GM18517 (cell line): ENCODE results near the gene SCUBE2.

Source experiments
- ATAC-seq: cut with Tn5 transposase; IDR thresholded peaks from one replicate; pipeline ENCODE4 v1.9.1; 2021; ENCODE audit warnings: mild to moderate bottlenecking, moderate library complexity; ENCODE audit not compliant: unreplicated experiment

The SCUBE2 gene

GRCh38 chr11:9047964-9048523 is 43.4 kb downstream of the SCUBE2 start:
- no peak for ATAC-seq

DNA sequence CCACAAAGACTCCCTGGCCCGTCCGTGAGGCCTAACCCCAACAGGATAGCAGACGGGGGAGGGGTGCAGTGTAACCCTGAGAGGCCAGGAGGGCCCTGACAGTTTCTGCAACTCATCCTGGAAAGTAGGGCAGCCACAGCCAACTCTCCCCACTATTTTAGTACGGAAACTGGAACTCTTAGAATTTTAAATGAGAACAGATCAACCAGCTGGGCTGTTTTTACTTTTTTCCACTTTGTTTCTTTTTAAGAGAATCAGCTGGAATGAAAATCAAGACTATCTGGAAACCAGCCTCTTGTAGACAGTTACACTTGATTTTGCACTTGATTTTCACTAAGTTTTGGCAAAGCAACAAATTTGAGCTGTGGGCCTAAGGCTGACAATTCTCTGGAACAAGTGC is 44.9 kb downstream of the SCUBE2 start:
- no peak for ATAC-seq

GRCh38 chr11:9042488-9042887 is 48.9 kb downstream of the SCUBE2 start:
- no peak for ATAC-seq

GRCh38 chr11:9041747-9042146 is 49.7 kb downstream of the SCUBE2 start:
- ATAC-seq, result no peak

DNA sequence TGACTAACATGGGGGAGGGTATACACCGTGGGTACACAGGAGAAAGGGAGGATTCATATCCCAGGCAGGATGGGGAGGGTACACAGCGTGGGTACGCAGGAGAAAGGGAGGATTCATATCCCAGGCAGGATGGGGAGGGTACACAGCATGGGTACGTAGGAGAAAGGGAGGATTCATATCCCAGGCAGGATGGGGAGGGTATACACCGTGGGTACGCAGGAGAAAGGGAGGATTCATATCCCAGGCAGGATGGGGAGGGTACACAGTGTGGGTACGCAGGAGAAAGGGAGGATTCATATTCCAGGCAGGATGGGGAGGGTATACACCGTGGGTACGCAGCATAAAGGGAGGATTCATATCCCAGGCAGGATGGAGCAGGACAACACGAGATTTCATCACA is 51.0 kb downstream of the SCUBE2 start:
- no peak for ATAC-seq

DNA sequence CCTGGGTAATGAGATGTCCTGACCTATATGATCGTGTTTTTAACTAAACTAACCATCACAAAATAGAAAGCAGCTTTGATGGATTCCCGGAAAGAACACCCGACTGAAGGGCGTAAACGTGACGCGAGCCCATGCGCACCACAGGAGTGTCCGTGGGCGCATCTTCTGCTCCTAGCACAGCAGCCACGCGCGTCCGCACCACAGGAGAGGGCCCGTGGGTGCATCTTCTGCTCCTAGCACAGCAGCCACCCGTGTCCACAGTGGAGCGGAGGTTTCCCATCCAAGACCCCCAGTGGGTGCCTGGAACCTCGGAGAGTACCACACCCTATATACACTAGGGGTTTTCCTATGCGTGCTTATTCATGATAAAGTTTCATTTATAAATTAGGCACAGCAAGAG is 51.5 kb downstream of the SCUBE2 start:
- ATAC-seq, result no peak

DNA sequence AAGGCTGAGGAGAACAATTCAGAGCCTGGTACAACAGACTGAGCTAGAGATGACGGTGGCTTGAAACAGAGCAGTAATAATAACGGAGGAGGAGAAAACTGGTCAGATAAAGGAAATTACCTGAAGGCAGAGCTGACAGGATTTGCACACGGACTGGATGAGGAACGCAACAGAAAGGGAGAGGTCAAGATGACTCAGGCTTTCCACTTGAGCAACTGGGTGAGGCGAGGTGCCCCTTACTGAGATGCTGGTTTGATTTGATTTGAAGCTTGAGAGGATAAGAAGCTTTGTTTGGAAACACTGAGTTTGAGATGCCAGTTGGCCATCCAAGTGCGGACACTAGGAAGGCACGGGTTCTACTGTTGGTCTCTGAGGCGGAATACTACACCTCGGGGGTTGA is 52.2 kb downstream of the SCUBE2 start:
- no peak for ATAC-seq

DNA sequence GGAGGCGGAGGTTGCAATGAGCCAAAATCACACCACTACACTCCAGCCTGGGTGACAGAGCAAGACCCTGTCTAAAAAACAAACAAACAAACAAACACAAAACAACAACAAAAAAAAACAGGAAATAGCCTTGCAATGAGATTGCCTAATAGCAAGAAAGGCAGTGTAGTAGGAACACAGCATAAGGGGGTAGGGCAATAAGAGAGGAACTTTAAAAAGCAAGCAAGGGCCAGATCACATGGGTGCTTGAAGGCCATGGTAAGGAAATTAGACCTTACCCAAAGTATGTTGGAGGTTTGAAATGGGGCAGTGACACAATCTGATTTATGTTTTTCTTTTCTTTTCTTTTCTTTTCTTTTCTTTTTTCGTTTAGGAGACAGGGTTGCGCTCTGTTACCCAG is 52.9 kb downstream of the SCUBE2 start:
- no peak for ATAC-seq

GRCh38 chr11:9037963-9038362 is 53.4 kb downstream of the SCUBE2 start:
- ATAC-seq, result no peak

DNA sequence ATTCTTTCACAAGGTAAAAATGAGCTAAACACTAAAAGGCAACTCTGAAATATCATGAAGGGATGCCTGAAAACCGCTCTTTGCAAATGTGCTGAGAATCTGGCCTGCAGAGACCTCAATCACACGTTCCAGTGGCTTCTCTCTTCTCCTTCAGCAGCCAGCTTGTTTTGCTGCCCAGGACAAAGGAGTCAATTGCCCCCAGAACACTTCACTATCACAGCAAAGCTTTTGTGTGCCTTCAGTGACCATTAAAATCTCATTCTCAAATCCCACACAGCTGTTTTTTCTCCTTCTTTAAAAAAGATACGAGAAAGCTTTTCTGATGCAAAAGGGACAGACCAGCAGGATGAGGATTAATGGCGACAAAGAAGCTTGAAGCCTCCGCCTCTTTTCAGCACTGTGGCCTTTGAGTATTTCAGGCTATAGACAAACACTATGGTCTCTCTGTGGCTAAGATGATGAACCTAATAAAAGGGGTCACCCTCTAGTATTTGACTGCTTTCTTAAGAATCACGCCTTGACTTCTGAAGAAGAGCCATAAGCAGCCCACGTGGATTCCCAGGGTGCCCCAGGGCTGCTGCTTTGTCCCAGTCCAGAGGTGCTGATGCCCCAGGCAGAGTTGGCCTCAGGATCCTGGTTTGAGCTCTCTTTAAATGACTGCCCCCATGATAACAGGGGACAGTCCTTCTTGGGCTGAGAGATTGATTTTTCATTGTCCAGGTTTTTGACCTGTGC is 54.2 kb downstream of the SCUBE2 start:
- no peak for ATAC-seq

DNA sequence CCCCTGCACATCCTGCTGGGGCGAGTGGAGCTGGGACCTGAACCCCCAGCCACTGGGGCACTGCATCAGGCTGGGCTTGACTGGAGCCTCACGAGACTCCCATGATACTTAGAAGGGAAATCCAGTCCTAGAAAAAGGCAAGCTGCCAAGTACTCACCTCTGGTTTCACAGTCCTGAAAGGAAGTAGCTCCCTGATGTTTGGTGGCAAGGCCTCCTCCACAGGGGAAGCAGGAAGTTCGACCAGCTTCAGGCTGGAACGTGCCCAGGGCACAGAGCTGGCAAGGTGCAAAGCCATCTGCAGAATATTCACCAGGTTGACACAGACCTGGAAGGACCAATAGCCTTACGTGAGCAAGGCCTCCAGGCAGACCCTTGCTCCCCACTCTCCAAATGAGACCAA is 60.8 kb downstream of the SCUBE2 start:
- ATAC-seq, result no peak

DNA sequence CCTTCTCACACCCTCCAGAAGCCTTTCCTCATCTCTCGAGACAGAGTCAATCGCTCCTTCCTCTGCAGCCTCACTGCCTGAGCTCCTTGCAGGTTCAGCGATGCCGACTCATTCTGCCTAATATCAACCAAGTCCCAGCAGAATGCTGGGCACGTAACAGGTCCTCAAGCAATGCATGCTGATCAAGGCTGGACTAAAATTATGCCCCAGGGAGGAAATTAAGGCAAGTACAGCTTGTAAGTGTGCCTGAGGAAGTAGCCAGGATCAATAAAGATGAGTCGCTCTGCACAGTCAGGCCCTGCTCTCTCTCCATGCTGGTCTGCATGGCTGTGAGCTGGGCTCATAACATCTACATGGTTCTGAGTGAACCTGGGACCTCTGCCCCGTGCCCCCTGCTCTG is 62.0 kb downstream of the SCUBE2 start:
- no peak for ATAC-seq

- no peak for ATAC-seq
Observed at GRCh38 chr11:9028581-9028980, 62.8 kb downstream of the SCUBE2 start.

DNA sequence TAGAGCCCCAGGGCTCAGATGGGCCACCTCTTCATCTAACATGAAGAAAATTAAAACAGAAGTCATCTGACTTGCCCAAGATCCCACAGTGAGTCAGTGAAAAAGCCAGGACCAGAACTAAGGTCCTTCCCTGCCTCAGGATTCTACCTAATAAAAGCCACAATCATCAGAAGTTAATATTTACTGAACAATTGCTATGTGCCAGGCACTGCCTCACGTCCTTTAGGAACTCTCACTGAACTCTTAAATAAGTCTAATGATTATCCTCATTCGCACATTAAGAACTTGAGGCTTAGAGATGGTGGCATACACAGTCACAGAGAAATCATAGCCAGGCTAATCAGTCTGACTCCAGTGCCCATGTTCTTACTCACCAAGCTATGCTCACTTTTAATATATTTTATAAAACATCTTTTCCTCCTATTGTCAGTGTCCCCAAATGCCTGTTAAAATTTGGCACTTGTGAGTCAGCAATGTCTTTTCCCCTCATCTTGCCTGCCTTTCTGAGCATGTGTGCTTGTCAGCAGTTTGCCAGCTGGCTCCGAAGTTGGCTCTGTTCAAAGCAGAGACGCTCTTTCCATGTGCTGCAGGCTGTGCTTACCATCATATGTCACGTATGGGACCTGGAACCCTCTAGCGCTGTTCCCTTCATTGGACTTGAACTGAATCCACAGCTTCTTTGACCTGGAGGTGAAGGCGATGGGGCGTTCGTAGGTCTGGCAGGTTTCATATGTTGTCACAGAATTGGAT is 66.1 kb downstream of the SCUBE2 start:
- ATAC-seq, result no peak

GRCh38 chr11:9022961-9023680 is 68.3 kb downstream of the SCUBE2 start:
- no peak for ATAC-seq

GRCh38 chr11:9020916-9021315 is 70.5 kb downstream of the SCUBE2 start:
- ATAC-seq, result no peak

DNA sequence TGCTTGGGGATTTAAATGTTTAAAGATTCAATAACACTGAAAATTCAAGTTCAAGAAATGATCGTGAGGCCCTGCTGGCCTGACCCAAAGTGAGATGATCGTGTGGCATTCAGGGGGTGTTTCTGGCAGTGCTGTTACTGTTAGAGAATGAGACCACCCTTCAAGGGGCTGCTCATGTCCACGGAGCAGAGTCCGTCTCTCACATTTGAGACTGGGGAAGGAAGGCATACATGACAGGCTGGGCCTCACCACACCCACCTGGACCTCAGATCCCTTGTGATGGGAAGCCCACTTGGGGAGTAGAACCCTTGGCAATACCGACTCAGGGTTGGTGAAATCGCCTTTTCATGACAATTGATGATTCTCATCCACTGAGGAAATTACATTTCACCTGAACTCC is 71.5 kb downstream of the SCUBE2 start:
- no peak for ATAC-seq

- no peak for ATAC-seq
Observed at GRCh38 chr11:9017773-9018172, 73.6 kb downstream of the SCUBE2 start.

GRCh38 chr11:9016916-9017642 is 74.3 kb downstream of the SCUBE2 start:
- ATAC-seq, result no peak

- no peak for ATAC-seq
Observed at GRCh38 chr11:9015677-9016076, 75.7 kb downstream of the SCUBE2 start.

- no peak for ATAC-seq
Observed at GRCh38 chr11:9014826-9015225, 76.6 kb downstream of the SCUBE2 start.
